ENCODE results near the gene USP7.

- TF ChIP-seq CTCF (IDR thresholded peaks at IDR 0.05) (no peak), EP300 (IDR thresholded peaks at IDR 0.05) (no peak)
Observed at GRCh38 chr16:9012848-9013507, 49.3 kb upstream of the USP7 start.

Data from upper lobe of left lung (tissue), 4 donors.